Breast epithelium (tissue), 3 donors: ENCODE data around the gene CREB3L1.

Experiments
- POLR2A ChIP-seq: fragments of 450-650 bp; IDR thresholded peaks from one replicate; pipeline ENCODE4 v1.6.1; 2016; ENCODE audit warnings: antibody characterized with exemption, mild to moderate bottlenecking, moderate library complexity
- POLR2AphosphoS5 ChIP-seq, 3 donors: sonication (generic); formaldehyde crosslinking; IDR thresholded peaks; one replicate each; pipeline ENCODE4 v1.6.1; 2017; ENCODE audit warnings: antibody characterized with exemption in 3 of 3
- TF ChIP-seq, protein P1 (sequence below), 3 donors: fragments of 450-650 bp; IDR thresholded peaks; one replicate each; pipeline ENCODE4 v1.5.1; 2016 to 2017; ENCODE audit warnings: antibody characterized with exemption in 3 of 3, mild to moderate bottlenecking in 3 of 3, moderate library complexity in 3 of 3

DNA sequence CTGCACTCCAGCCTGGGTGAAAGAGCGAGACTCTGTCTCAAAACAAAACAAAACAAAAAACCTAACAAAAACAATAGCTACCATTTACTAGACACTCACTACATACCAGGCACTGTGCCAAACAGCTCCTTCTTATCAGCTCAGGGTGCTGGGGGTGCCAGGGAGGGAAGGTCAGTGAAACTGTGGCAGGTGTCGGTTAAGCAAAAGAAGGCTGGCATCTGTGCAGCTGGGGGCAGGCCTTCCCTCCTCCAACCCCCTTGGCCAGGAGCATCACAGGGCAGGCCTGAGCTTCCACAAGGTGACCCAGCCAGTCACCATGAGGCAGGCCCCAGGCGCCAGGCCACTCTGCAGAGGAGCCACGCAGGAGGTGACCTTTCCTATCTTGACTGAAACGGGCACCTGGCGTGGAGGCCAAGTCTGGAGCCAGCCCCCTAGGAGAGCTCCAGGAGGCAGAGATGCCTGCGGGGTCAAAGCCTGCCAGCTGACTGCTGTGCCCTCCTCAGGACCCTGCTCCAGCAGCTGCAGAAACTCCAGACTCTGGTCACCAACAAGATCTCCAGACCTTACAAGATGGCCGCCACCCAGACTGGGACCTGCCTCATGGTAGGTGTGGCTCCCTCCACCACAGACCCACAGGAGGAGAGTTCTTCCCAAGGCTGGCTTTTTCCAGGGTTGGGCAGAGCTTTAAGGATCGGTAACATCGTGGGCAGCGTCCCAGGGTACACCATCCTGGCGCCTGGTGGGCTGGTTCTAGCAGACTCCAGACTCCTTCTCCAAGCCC is 38.5 kb downstream of the CREB3L1 start:
- TF ChIP-seq POLR2AphosphoS5 (IDR thresholded peaks at IDR 0.05) (no peak), POLR2A (no peak)
- TF ChIP-seq, protein P1, sequence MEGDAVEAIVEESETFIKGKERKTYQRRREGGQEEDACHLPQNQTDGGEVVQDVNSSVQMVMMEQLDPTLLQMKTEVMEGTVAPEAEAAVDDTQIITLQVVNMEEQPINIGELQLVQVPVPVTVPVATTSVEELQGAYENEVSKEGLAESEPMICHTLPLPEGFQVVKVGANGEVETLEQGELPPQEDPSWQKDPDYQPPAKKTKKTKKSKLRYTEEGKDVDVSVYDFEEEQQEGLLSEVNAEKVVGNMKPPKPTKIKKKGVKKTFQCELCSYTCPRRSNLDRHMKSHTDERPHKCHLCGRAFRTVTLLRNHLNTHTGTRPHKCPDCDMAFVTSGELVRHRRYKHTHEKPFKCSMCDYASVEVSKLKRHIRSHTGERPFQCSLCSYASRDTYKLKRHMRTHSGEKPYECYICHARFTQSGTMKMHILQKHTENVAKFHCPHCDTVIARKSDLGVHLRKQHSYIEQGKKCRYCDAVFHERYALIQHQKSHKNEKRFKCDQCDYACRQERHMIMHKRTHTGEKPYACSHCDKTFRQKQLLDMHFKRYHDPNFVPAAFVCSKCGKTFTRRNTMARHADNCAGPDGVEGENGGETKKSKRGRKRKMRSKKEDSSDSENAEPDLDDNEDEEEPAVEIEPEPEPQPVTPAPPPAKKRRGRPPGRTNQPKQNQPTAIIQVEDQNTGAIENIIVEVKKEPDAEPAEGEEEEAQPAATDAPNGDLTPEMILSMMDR (IDR thresholded peaks at IDR 0.05), result no peak
